HEK293 (cell line): ENCODE measurements around the gene UBTD1.
"Not testable (repeated sequence)": the region's sequence is repeated elsewhere in the genome, so short reads cannot be mapped to it uniquely, and the experiment has no call there.

ENCODE experiments used
- CTCF ChIA-PET: fragments of 350-600 bp; formaldehyde crosslinking; extraction: SDS; loops from one replicate; lab custom pipeline; 2021; ENCODE audit warnings: antibody characterized with exemption; lab: Yijun Ruan, JAX
- POLR2A ChIA-PET: fragments of 300-600 bp; formaldehyde crosslinking; extraction: SDS; loops from one replicate; lab custom pipeline; 2020; ENCODE audit warnings: antibody characterized with exemption, inconsistent platforms; lab: Yijun Ruan, JAX
- H3K27ac ChIP-seq: fragments of 200-500 bp; sonication (Bioruptor generic); 2 replicates; pipeline ENCODE4 v1.5.1; 2014; ENCODE audit warnings: low read depth, low read length, control low read depth, inconsistent platforms; ENCODE audit errors: extremely low read depth
- H3K36me3 ChIP-seq, 2 experiments: fragments of 200-500 bp in 1 of 2; sonication (Bioruptor generic) in 1 of 2; 1 replicate in 1 of 2; 2 replicates in 1 of 2; pipeline ENCODE4 v1.5.1; 2014 to 2017; ENCODE audit warnings: inconsistent platforms in 2 of 2, low read length in 2 of 2; ENCODE audit not compliant: control insufficient read depth in 2 of 2, insufficient read depth in 1 of 2
- H3K4me1 ChIP-seq: fragments of 200-500 bp; sonication (Bioruptor generic); 2 replicates; pipeline ENCODE4 v1.5.1; 2014; ENCODE audit warnings: mild to moderate bottlenecking, low read length, inconsistent platforms; ENCODE audit not compliant: control insufficient read depth, insufficient read depth
- H3K4me3 ChIP-seq: 2 replicates; pipeline ENCODE4 v1.5.1; 2011; ENCODE audit warnings: low read depth, mild to moderate bottlenecking, control low read depth, low read length, moderate library complexity
- H3K9me3 ChIP-seq: fragments of 200-500 bp; sonication (Bioruptor generic); 2 replicates; pipeline ENCODE4 v1.5.1; 2014; ENCODE audit warnings: low read depth, low read length, inconsistent platforms; ENCODE audit not compliant: control insufficient read depth, insufficient read depth
- EGR2 ChIP-seq: fragments of 450-650 bp; formaldehyde crosslinking; IDR thresholded peaks from 2 replicates; pipeline ENCODE4 v1.5.1; 2016; ENCODE audit warnings: low read depth, missing biosample characterization, missing genetic modification characterization
- GFI1B ChIP-seq: fragments of 450-650 bp; formaldehyde crosslinking; IDR thresholded peaks from 2 replicates; pipeline ENCODE4 v1.5.1; 2016; ENCODE audit warnings: missing biosample characterization, missing genetic modification characterization
- GLIS1 ChIP-seq: fragments of 450-650 bp; formaldehyde crosslinking; IDR thresholded peaks from 2 replicates; pipeline ENCODE4 v1.5.1; 2016; ENCODE audit warnings: missing biosample characterization, missing genetic modification characterization
- GLIS2 ChIP-seq: fragments of 450-650 bp; formaldehyde crosslinking; IDR thresholded peaks from 2 replicates; pipeline ENCODE4 v1.5.1; 2016; ENCODE audit warnings: missing biosample characterization, missing genetic modification characterization
- HIC1 ChIP-seq: fragments of 450-650 bp; formaldehyde crosslinking; IDR thresholded peaks from 2 replicates; pipeline ENCODE4 v1.5.1; 2016; ENCODE audit warnings: missing biosample characterization, missing genetic modification characterization
- PRDM2 ChIP-seq: fragments of 450-650 bp; formaldehyde crosslinking; IDR thresholded peaks from 2 replicates; pipeline ENCODE4 v1.5.1; 2016; ENCODE audit warnings: missing biosample characterization, missing genetic modification characterization, borderline replicate concordance
- SP3 ChIP-seq: fragments of 450-650 bp; formaldehyde crosslinking; IDR thresholded peaks from 2 replicates; pipeline ENCODE4 v1.5.1; 2016; ENCODE audit warnings: missing biosample characterization, missing genetic modification characterization
- SP7 ChIP-seq: fragments of 450-650 bp; formaldehyde crosslinking; IDR thresholded peaks from 2 replicates; pipeline ENCODE4 v1.5.1; 2016; ENCODE audit warnings: missing biosample characterization, missing genetic modification characterization
- TRIM28 ChIP-seq: IDR thresholded peaks from 2 replicates; pipeline ENCODE4 v1.6.1; 2011; ENCODE audit warnings: low read length, control low read depth, borderline replicate concordance
- YY2 ChIP-seq: fragments of 450-650 bp; formaldehyde crosslinking; IDR thresholded peaks from 2 replicates; pipeline ENCODE4 v1.5.1; 2016; ENCODE audit warnings: missing biosample characterization, missing genetic modification characterization
- ZBTB10 ChIP-seq: fragments of 450-650 bp; formaldehyde crosslinking; IDR thresholded peaks from 2 replicates; pipeline ENCODE4 v1.5.1; 2016; ENCODE audit warnings: missing biosample characterization, missing genetic modification characterization
- ZBTB44 ChIP-seq: fragments of 450-650 bp; IDR thresholded peaks from 2 replicates; pipeline ENCODE4 v1.5.1; 2018; ENCODE audit warnings: missing biosample characterization, mild to moderate bottlenecking, missing genetic modification characterization
- ZNF366 ChIP-seq: fragments of 450-650 bp; formaldehyde crosslinking; conservative IDR thresholded peaks from 2 replicates; pipeline ENCODE4 v1.5.1; 2016; ENCODE audit warnings: missing biosample characterization, missing genetic modification characterization
- ZNF394 ChIP-seq: fragments of 450-650 bp; formaldehyde crosslinking; IDR thresholded peaks from 2 replicates; pipeline ENCODE4 v1.5.1; 2016; ENCODE audit warnings: missing biosample characterization, missing genetic modification characterization, mild to moderate bottlenecking, moderate library complexity, borderline replicate concordance
- ZNF747 ChIP-seq: fragments of 450-650 bp; formaldehyde crosslinking; IDR thresholded peaks from 2 replicates; pipeline ENCODE4 v1.5.1; 2016; ENCODE audit warnings: missing biosample characterization, missing genetic modification characterization
- ZNF76 ChIP-seq: fragments of 450-650 bp; formaldehyde crosslinking; IDR thresholded peaks from 2 replicates; pipeline ENCODE4; 2016; ENCODE audit warnings: low read depth, missing biosample characterization, missing genetic modification characterization, borderline replicate concordance
- ZNF837 ChIP-seq: fragments of 450-650 bp; formaldehyde crosslinking; IDR thresholded peaks from 2 replicates; pipeline ENCODE4 v1.5.1; 2016; ENCODE audit warnings: missing biosample characterization, missing genetic modification characterization
- TF ChIP-seq, protein P1 (sequence below): fragments of 450-650 bp; formaldehyde crosslinking; IDR thresholded peaks from 2 replicates; pipeline ENCODE4 v1.5.1; 2016; ENCODE audit warnings: missing biosample characterization, missing genetic modification characterization

Gene UBTD1

GRCh38 chr10:97553575-97554031, 54.9 kb downstream of the UBTD1 start (continued):
- TF ChIP-seq ZBTB44 (tag by site-specific recombination): 0 out of 2 replicates have a peak, but pooled peaks have one; percentile 10
- TF ChIP-seq, protein P1, sequence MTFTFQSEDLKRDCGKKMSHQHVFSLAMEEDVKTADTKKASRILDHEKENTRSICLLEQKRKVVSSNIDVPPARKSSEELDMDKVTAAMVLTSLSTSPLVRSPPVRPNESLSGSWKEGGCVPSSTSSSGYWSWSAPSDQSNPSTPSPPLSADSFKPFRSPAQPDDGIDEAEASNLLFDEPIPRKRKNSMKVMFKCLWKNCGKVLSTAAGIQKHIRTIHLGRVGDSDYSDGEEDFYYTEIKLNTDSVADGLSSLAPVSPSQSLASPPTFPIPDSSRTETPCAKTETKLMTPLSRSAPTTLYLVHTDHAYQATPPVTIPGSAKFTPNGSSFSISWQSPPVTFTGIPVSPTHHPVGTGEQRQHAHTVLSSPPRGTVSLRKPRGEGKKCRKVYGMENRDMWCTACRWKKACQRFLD (tag by site-specific recombination): no peak
- TF ChIP-seq ZNF394 (tag by site-specific recombination): no peak
- no peak for TF ChIP-seq GLIS2 (tag by site-specific recombination)
- no peak for TF ChIP-seq PRDM2 (tag by site-specific recombination)
- TF ChIP-seq TRIM28: peak; percentile 73
- no peak for TF ChIP-seq YY2 (tag by site-specific recombination)
- TF ChIP-seq ZNF366: no peak
- TF ChIP-seq ZNF747 (tag by site-specific recombination): no peak
- TF ChIP-seq GLIS1 (tag by site-specific recombination): peak; percentile 26
- no peak for TF ChIP-seq ZBTB10 (tag by site-specific recombination)
- no peak for TF ChIP-seq GFI1B (tag by site-specific recombination)
- TF ChIP-seq EGR2 (tag by site-specific recombination): no peak
- TF ChIP-seq SP7 (tag by site-specific recombination): no peak
- no peak for TF ChIP-seq ZNF837 (tag by site-specific recombination)
- TF ChIP-seq HIC1 (tag by site-specific recombination): no peak
- TF ChIP-seq SP3 (tag by site-specific recombination): no peak
- no peak for TF ChIP-seq ZNF76

DNA sequence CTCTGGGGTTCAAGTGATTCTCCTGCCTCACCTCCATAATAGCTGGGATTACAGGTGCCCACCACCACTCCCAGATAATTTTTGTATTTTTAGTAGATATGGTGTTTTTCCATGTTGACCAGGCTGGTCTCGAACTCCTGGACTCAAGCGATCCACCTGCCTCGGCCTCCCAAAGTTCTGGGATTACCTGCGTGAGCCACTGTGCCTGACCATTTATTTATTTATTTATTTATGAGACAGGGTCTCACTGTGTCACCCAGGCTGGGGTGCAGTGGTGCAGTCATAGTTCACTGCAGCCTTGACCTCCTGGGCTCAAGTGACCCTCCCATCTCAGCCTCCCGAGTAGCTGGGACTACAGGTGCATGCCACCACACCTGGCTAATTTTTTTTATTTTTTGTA, 55.6 kb downstream of the UBTD1 start:
- not testable (repeated sequence) for H3K27ac ChIP-seq, H3K36me3 ChIP-seq, H3K4me1 ChIP-seq, H3K4me3 ChIP-seq, H3K9me3 ChIP-seq
- ChIA-PET CTCF (interaction anchor here (0.6 to 8.7 kb wide), 24 partner anchors 9 to 148 kb away, joined by 3 to 81 read pairs (median 5); partner anchors contain the start of genes ANKRD2, C10orf62 and UBTD1), POLR2A (interaction anchor here (0.7 to 1.3 kb wide), 2 partner anchors 57 to 91 kb away, joined by 3 read pairs; no protein-coding TSS in a partner anchor)

DNA sequence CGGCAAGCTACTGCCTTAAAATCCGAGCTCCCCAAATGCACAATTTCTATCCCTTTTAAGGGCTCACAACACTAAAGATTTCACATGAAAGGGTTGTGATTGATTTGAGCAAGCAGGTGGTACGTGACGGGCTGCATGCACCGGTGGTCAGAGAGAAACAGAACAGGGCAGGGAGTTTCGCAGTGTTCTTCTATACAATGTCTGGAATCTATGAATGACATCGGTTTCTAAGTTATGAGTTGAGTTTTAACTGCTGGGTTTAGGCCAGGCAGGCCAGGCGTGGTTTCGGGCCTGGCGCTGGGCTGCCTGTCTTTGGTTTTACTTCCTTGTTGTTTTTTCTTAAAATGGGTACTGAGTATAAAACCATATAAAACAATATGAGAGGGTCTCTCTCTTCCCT, 56.8 kb downstream of the UBTD1 start:
- CTCF ChIA-PET: interaction anchor here (0.6 to 8.7 kb wide), 8 partner anchors 17 to 1406 kb away, joined by 3 to 81 read pairs (median 8); partner anchors contain the start of gene ANKRD2
- POLR2A ChIA-PET, H3K36me3 ChIP-seq, H3K27ac ChIP-seq, H3K4me3 ChIP-seq, H3K4me1 ChIP-seq, H3K9me3 ChIP-seq: not testable (repeated sequence)
